Mesodermal cell (in vitro differentiated cells): Measurements from ENCODE around the gene PPP1R12C.

Experiments
- H3K27ac ChIP-seq: 2 replicates; pipeline ENCODE4 v1.7.0; 2013; ENCODE audit warnings: mild to moderate bottlenecking, low read depth, low read length, moderate library complexity; ENCODE audit not compliant: severe bottlenecking
- H3K36me3 ChIP-seq: 2 replicates; pipeline ENCODE4 v1.7.1; 2013; ENCODE audit warnings: mild to moderate bottlenecking, low read length, moderate library complexity; ENCODE audit not compliant: control insufficient read depth, insufficient read depth
- H3K4me1 ChIP-seq: one replicate; pipeline ENCODE4 v1.7.1; 2013; ENCODE audit warnings: mild to moderate bottlenecking, low read length; ENCODE audit not compliant: insufficient read depth, control insufficient read depth, poor library complexity, severe bottlenecking
- H3K4me3 ChIP-seq: 2 replicates; pipeline ENCODE4 v1.7.0; 2013; ENCODE audit warnings: low read length, control low read depth, mild to moderate bottlenecking; ENCODE audit not compliant: insufficient read depth, poor library complexity, severe bottlenecking; ENCODE audit errors: extremely low read depth
- H3K9me3 ChIP-seq: 2 replicates; pipeline ENCODE4 v1.7.1; 2013; ENCODE audit warnings: mild to moderate bottlenecking, low read length, moderate library complexity; ENCODE audit not compliant: control insufficient read depth
- WGBS, 2 experiments: methylation state at CpG; one replicate each; pipeline ENCODE4 v1.1.5; 2013; ENCODE audit warnings: missing lambda C conversion rate in 2 of 2; ENCODE audit not compliant: insufficient coverage in 2 of 2; 5-methylcytosine and 5-hydroxymethylcytosine counted together

The PPP1R12C gene

GRCh38 chr19:55095260-55096060 lies 22.0 kb downstream of the PPP1R12C start:
- Histone ChIP-seq H3K4me3 (no peak overlapping the region), H3K4me1 (no peaks in the 10 kb centered on the region), H3K9me3 (no peaks in the 10 kb centered on the region), H3K36me3 (peaks cover 54% of the 10 kb centered on the region), H3K27ac (no peak overlapping the region)
- WGBS, 2 experiments: 83 to 88% methylated on average over 8 to 9 of the region's 23 CpGs

- Histone ChIP-seq H3K9me3 (no peaks in the 10 kb centered on the region), H3K27ac (no peak overlapping the region), H3K36me3 (peaks cover 56% of the 10 kb centered on the region), H3K4me3 (no peak overlapping the region), H3K4me1 (no peaks in the 10 kb centered on the region)
- WGBS, 2 experiments: 83 to 91% methylated on average over 24 to 27 of the region's 32 CpGs
These were observed 22.8 kb downstream of the PPP1R12C start for GRCh38 chr19:55094456-55095259.

GRCh38 chr19:55092423-55093318 lies 24.8 kb downstream of the PPP1R12C start:
- no peak overlapping the region for H3K27ac ChIP-seq
- no peak overlapping the region for H3K4me3 ChIP-seq
- 94 to 96% methylated on average over 30 to 31 of the region's 49 CpGs for WGBS, 2 experiments

DNA sequence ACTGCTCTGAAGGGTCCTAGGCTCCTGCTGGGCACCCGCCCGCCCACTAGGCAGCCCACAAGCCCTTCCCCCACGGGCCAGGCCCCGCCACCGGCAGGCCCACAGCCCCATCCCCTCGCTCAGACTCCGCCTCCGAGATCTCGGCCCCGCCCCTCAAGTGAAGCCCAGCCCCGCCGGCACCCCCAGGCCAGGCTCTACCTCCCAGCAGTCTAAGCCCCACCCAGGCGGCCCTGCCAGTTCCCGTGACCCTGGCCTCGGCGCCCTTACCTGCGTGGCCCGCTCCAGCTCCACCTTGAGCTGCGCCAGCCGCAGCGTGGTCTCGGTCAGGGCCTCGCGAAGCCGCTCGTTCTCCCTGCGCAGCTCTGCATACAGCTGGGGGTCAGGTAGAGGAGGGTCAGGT lies 25.5 kb downstream of the PPP1R12C start:
- H3K9me3 ChIP-seq: no peaks in the 10 kb centered on the region
- 82 to 86% methylated on average over 21 to 25 of the region's 27 CpGs for WGBS, 2 experiments
- no peak overlapping the region for H3K27ac ChIP-seq
- H3K36me3 ChIP-seq: peaks cover 39% of the 10 kb centered on the region
- H3K4me3 ChIP-seq: no peak overlapping the region
- H3K4me1 ChIP-seq: peaks cover 3% of the 10 kb centered on the region

More at GRCh38 chr19:55092423-55093318, 24.8 kb downstream of the PPP1R12C start:
- peaks cover 3% of the 10 kb centered on the region for H3K4me1 ChIP-seq
- H3K9me3 ChIP-seq: no peaks in the 10 kb centered on the region
- H3K36me3 ChIP-seq: peaks cover 39% of the 10 kb centered on the region

- Histone ChIP-seq H3K27ac (no peak overlapping the region), H3K4me1 (peaks cover 3% of the 10 kb centered on the region), H3K9me3 (no peaks in the 10 kb centered on the region), H3K36me3 (peaks cover 39% of the 10 kb centered on the region), H3K4me3 (no peak overlapping the region)
- 96 to 98% methylated on average over 14 to 27 of the region's 32 CpGs for WGBS, 2 experiments
These were observed 26.1 kb downstream of the PPP1R12C start for GRCh38 chr19:55091126-55091910.

DNA sequence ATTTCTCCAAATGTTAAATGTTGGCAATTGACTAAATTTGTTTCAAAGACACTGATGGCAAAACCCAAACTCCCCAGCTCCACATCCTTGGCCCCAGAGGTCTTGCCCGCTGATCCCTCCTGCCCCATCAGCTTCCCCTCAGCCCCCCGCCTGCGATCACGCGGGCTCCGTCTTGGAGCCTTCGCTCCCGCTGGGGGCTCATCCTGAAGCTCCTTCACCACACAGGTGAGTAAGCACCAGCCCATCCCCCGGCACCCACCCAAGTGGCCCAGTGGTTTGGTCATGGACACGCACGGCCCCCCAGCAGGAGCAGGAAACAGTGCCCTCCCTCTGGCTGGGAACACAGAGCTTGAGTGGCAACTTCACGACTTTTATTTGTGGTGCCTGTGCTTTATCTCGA lies 26.9 kb downstream of the PPP1R12C start:
- 85 to 95% methylated on average over 6 to 13 of the region's 13 CpGs for WGBS, 2 experiments
- no peak overlapping the region for H3K27ac ChIP-seq
- peaks cover 3% of the 10 kb centered on the region for H3K4me1 ChIP-seq
- H3K9me3 ChIP-seq: no peaks in the 10 kb centered on the region
- H3K4me3 ChIP-seq: no peak overlapping the region
- peaks cover 39% of the 10 kb centered on the region for H3K36me3 ChIP-seq

DNA sequence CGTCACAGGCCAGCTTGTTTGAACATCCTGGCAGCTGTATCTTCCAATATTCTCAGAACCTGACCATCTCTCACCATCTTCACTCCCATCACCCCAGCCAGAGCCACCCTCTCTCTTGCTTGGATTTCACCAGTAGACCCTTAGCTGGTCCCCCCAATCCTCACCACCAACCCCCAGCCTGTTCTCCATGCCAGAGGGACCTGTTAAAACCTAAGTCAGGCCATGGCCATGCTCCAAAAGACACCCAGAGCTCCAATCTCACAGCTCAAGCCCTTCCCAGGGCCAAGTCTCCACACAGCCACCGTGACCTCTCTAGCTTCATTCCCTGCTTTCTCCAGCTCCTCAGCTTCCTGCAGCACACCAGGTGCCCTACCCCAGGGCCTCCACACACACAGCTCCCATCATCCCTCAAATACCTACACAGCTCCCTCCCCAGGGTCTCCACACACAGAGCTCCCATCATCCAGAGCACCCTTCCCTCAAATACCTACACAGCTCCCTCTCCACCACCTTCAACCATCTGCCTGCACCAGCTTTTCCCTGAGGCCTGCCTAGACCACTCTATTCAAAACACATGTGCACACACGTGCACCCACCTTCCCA lies 28.0 kb downstream of the PPP1R12C start:
- Histone ChIP-seq H3K4me3 (no peak overlapping the region), H3K27ac (no peak overlapping the region), H3K36me3 (peaks cover 33% of the 10 kb centered on the region), H3K4me1 (peaks cover 3% of the 10 kb centered on the region), H3K9me3 (no peaks in the 10 kb centered on the region)
- WGBS, 2 experiments: 100% methylated on average over 2 to 3 of the region's 3 CpGs

GRCh38 chr19:55088543-55089341 lies 28.7 kb downstream of the PPP1R12C start:
- Histone ChIP-seq H3K4me3 (no peak overlapping the region), H3K27ac (no peak overlapping the region), H3K36me3 (peaks cover 30% of the 10 kb centered on the region), H3K9me3 (no peaks in the 10 kb centered on the region), H3K4me1 (peaks cover 3% of the 10 kb centered on the region)
- WGBS, 2 experiments: 85 to 89% methylated on average over 7 of the region's 18 CpGs

GRCh38 chr19:55088021-55088451 lies 29.4 kb downstream of the PPP1R12C start:
- Histone ChIP-seq H3K36me3 (peaks cover 30% of the 10 kb centered on the region), H3K4me3 (peak overlapping the region; percentile 55), H3K27ac (no peak overlapping the region), H3K4me1 (peaks cover 3% of the 10 kb centered on the region), H3K9me3 (no peaks in the 10 kb centered on the region)
- 82 to 86% methylated on average over 11 to 12 of the region's 12 CpGs for WGBS, 2 experiments
